GM19099 (cell line): ENCODE measurements around the gene RGS2.

Experiments used
- POLR2A ChIP-seq: IDR thresholded peaks from 3 replicates; pipeline ENCODE4 v1.6.1; 2011; ENCODE audit warnings: low read depth; ENCODE audit not compliant: insufficient read length; ENCODE audit errors: extremely low read depth

RGS2 gene, protein sequence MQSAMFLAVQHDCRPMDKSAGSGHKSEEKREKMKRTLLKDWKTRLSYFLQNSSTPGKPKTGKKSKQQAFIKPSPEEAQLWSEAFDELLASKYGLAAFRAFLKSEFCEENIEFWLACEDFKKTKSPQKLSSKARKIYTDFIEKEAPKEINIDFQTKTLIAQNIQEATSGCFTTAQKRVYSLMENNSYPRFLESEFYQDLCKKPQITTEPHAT

DNA sequence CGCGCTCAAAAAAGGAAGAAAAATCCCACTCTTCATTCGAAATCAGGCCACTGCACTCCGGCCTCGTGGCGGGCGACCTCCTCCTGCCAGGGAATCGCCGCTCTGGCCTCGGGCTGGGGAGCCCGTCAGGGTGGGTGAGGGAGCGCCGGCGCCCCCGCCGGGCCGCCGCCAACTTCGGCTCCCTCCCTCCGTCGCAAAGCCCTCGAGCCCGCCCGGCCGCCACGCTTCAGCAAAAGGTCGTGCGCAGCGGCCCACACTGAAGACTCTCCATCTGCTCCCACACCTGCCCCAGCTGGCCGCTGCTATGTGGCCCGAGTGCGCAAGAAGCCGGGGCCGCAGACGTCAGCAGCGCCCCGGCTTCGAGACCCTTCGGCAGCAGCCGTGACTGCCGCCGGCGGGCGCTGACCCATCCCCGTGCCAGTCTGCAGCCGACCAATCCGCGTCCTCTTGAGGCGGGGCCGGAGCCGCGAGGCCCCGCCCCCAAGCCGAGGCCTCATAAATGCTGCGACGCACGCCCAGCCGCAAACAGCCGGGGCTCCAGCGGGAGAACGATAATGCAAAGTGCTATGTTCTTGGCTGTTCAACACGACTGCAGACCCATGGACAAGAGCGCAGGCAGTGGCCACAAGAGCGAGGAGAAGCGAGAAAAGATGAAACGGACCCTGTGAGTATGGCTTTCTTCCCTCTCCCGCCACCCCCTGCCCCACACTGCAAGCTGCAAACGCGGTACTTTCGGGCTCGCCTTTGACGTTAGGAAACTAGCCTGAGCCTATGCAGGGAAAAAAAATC is at the start of gene RGS2:
RGS2 (plus strand) TSS at position 522 of the 789 bp plus-strand sequence; CDS start at position 555, 33 bp downstream.
- TF ChIP-seq POLR2A = peak; percentile 100

DNA sequence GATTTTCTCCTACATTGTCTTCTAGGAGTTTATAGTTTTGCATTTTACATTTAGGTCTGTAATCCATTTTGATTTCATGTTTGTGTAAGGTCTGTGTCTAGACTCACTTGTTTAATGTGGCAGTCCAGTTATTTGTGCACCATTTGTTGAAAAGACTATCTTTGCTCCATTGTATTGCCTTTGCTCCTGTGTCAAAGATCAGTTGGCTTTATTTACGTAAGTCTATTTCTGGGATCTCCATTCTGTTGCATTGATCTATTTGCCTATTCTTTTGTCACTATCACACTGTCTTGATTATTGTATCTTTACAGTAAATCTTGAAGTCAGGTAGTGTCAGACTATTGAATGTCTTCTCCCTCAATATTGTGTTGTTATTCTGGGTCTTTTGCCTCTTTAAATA is 49.7 kb upstream of the RGS2 start:
- no peak for TF ChIP-seq POLR2A

DNA sequence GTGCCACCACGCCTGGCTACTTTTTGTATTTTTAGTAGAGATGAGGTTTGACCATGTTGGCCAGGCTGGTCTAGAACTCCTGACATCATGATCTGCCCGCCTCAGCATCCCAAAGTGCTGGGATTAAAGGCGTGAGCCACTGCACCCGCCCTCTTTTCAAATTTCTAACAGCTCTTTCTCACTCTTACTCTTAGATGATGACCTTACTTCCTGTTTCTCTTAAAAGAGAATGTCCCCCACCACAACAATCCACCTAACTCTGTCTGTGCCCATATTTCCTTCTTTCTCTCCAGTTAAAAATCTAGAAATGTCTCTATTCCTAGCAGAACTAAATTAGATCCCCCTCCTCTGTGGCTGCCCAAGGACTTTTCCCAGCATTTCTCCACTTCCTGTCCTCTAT is 46.6 kb upstream of the RGS2 start:
- no peak for TF ChIP-seq POLR2A

DNA sequence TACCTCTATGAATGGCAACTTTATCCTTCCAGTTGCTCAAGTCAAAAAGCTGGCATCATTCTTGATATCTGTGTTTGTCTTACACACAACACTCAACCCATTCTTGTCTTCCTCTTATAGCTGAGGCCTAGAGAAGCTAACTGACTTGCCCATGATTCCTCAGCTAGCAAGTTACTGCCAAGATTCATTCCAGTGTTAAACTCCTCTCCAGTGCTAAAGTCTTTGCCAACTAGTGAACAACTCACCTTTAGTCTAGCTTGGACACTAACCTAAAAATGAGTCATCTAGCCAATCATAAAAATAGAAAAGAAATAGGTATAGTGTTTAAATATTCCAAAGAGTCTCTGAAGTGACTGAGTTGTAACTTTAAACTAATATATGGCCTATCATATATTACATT is 45.6 kb upstream of the RGS2 start:
- no peak for TF ChIP-seq POLR2A

DNA sequence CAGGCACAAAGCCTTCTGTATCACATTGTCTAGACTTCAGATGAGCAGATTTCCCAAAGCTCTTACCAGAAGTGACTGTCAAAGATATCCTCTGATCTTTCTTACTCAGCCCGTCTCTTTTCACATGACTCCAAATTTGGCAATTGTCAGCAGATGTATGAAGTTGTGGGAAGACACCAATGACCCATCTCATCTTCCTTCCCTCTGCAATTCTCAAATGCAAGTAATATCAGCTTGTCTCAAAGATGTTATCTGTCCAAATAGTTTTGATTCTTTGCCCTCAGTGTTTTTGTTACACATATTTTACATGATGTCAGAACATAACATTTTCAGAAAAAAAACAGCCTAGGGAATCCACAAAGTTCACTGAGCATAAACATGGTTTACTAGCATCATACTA is 45.1 kb upstream of the RGS2 start:
- no peak for TF ChIP-seq POLR2A

DNA sequence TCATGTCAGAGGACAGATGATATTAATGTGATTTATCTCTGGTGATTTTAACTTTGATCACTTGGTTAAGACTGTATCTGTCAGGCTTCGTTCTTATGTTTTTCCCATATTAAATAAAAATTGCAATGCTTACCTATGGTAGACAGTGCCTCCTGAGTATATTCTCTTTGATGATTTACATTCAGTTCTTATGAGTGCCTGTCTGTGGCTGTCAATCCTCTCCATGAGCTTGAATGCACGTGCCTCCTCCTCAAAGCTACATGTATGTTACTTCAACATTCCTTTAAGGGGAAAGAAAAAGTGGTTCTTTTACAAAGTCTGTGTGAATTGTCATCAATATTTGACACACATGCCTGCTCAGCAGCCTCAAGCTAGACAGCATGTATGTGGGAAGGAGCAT is 44.2 kb upstream of the RGS2 start:
- no peak for TF ChIP-seq POLR2A

DNA sequence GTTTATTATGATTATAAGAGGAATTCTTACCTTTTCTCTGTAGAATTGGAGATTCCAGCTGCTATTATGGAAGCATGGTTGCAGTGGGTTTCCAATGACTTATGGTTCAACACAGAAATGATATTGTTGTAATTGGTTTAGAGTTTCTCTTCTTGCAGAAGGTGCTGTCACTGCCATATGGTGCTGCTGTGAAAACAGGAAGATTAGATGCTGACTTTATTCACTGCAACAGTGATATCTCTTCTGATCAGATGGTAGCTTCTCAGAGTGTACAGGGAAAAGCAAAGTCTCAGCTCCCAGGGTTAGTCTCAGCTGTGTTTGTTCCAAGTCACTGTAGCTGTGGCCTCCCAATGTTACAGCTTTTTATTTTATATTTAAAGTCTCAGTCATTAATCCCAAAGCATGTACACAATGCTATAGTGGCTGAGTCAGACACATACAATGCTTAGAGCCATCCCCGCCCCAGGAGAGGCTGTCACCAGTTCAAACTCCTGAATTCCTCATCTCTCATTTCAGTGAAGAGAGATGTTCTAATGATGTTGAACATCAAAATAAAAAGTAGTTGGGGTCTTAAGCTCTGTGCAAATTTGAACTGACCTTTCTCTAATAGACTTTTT is 42.7 kb upstream of the RGS2 start:
- TF ChIP-seq POLR2A = no peak

DNA sequence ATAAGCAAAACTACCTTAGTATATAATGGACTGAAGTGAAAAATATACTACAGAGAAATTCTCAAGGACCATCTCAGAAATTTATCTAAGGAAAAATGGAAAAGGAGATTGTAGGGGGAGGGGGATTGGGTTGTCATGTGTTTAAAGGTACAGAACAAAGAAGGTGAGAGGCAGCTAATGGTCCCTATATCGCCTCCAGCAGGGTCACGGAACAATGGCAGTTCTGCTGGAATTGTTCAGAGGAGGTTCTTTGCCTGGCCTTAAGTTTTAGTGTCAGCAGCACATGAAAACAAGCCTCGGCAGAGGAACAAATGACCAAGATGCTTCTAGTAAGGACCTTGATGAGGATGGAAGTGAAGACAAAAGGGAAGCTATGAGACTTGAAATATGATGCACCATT is 42.0 kb upstream of the RGS2 start:
- TF ChIP-seq POLR2A = no peak

DNA sequence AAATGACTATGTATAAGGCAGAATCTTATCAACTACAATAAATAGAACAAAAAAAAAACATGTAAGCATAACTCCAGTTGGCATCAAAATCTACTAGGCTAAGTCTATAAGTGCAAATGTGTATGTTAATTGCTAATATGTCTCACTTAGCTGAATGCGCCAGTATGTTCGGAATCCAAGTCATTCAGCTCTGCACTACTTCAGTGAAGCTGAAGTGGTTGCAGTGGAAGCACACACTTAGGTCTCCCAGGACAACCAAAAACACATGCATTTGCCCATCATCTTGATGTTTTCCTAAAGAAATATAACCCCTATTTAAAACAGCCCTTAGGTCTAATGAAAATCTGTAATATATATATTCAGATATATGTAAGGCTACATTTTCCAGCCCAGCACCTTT is 41.0 kb upstream of the RGS2 start:
- TF ChIP-seq POLR2A = no peak

DNA sequence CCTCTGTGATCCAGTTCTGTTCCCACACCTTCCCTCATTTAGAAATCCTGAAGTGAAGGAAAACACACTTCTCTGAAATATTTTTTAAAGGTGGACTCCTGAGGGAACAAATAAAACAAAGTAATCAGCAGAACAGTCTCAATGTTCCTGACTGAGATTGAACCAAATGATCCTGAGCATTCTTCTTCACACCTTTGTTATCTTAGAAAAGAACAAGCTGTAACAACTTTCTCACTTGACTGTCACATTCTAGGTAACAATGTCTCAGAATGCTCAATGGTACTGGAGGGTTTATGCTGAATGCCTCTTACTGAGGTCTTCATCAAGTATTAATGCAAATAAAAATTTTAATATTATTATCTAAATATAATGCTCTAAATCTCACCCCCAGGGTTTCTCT is 40.4 kb upstream of the RGS2 start:
- no peak for TF ChIP-seq POLR2A

DNA sequence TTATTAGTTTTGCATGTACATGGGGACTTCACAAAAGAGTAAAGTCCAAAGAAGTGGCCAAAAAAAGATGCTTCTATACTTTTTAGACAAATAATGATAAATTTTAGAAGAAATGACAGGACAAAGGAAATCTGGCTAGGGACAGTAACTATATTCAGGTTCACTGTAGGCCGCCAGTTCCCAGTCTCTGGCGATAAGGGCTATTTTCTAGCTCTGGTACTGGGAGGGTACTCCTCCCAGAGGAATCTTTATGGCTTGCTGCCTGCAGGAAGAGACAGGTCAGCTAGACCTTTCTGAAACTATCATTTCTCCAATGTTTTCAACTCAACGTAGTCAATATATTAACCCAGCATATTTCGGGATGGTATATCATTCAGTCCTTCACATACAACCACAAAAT is 37.5 kb upstream of the RGS2 start:
- no peak for TF ChIP-seq POLR2A

DNA sequence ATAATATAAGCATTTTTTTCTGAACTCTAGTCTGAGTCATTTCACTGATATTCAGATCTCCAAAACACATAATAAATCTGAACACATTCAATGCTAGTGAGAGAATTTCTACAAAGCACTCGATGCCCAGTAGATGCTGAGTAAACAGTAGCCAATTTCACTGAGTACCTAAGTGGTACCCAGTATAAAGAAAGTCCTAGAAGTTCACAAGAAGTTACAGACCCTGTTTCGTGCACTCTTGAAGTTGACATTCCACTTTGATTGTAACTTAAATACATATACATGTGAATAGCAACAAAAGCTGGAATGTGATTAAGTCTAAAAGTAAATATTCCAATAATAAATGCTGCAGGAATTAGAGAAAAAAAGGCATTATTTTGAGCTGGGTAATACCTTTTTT is 33.2 kb upstream of the RGS2 start:
- TF ChIP-seq POLR2A = no peak

DNA sequence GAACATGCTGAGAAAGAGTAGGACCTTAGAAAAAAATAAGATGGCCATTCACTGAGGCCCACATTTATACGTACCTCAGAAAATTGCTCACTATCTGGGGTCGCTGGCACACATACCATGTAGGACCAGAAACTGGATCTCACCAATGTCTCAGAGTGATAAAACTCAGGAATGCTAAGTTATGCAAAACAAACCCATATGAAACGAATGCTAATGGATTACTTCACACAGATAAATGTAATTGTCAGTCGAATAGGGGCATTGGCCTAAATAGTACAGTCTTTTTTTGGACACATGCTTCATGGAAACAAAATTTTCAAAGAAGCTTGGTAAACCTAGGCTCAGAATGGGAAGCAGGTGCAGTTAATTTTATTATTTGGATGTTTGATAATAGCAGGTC is 32.6 kb upstream of the RGS2 start:
- TF ChIP-seq POLR2A = no peak

DNA sequence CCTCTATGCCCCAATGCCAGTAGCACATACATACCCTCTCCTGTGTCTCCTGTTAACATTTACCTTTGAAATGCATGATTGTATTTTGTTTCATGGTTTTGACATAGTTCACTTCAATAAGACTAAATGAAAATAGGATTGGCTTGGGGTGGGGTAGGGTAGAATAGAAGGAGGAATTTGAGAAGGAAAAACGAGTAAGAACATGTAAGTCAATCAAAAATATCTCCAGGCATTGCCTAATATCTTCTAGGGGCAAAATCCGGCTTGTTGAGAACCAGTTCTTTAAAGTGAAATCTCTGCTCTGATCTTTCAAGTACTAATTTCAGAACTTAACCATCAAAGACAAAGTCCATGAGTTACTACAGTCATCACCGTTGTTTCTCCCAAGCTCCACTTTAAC is 31.8 kb upstream of the RGS2 start:
- no peak for TF ChIP-seq POLR2A

DNA sequence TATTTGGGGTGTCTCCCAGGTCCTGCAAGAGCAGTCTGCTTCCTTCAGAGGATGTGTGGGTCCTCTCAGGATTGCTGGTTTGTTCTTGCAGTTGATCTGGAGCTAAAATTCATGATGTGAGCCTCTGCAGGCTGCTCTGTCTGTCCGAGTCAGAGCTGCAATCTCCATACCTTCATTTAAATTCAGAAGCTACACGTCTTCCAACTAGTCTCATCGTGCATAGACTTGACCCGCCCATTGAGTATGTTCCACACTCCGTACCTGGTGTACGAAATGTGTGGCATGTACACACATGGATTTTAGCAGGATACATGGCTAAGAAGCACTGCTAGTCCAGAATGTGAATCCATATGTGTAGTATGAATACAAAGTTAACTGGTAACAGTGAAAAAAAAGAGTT is 25.0 kb upstream of the RGS2 start:
- TF ChIP-seq POLR2A = no peak

DNA sequence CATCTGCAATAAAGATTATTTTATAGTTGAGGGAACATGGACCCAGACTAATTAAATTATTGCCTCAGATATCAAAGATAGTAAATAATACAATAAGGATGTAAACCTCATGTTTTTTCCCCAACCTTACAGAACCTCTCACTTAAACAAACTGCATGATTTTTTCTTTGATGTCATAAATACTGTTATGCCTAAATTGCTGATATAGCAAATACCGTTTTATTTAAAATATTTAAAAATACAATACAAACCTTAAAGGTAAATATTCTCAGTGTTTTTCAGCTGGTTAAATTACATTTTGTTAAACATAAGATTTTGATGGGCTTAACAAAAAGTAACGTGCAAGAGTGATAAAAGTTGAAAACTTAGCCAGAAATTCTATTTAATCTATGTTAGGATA is 24.4 kb upstream of the RGS2 start:
- no peak for TF ChIP-seq POLR2A
